Measurements from ENCODE around the gene TICAM1. TPM values are rescaled to one million over a fixed set of nuclear protein-coding genes. Genes with fewer than 3 reads are reported as not detected.

Gene TICAM1
- total RNA-seq: 2.7 and 3.0 TPM in 2 replicates

DNA sequence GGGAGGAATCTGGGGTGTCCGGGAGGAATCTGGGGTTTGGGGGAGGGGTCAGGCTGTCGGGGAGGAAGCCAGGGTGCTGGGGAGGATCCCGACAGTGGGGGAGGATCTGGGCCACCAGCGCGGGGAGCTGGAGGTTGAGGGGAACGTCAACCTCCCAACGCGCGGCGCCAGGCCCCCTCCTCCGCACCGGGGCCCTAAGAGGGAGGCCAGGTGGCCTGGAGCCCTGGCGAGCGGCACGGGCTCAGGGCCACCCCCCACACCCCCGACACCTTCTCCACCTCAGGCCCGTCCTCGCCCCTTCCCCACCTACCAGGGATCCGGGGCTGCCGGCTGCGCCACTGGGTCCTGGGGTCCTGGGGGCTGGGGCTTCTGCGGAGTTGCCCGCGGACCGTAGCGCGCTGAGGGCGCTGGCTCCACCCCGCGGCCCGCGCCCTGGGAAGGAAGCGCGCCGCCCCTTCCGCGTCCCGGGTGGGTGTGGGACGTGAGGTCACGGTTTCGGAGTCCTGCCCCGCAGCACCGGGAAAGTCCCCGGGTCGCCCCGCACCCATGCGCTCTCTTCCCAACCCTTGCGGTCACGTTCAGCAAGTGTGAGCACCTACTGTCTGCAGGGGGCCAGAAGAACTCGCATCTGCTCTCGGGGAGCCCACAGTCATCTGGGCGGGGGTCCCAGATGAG is at the start of gene TICAM1:
TICAM1 (minus strand) TSS at position 409 of the 675 bp plus-strand sequence. CDS start 13,335 bp downstream, outside the sequence.

DNA sequence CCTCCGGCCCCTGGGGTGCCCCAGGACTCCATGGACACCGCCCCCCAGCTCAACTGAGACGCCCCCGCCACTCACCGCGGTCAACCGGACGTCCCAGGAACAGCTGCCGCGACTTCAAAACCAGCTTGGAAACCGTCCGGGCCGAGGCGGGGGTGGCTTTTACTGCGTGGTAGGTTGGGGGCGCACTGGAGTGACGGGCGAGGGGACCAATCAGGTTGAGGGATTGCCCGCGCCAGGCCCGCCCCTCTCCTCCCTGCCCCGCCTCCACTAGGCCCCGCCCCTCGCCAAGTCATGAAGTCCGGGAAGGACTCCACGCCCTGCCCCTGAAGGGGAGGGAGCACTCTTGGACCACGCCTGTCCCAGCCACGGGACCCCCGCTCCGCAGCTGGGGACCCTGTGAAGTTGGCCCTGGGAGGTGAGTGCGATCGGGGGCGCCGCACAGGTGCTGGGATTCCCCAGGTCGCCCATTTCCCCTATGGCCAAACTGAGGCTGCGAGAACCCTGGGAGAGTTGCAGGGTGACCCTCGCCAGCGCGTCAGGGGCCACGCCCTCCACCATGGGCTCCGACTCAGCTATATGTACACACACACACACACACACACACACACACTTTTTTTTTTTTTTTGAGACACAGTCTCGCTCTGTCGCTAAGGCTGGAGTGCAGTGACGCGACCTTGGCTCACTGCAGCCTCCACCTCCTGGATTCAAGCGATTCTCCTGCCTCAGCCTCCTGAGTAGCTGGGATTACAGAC is 36.2 kb upstream of the TICAM1 start, which contains the start of gene PLIN3:
PLIN3 (minus strand) TSS at position 134 of the 752 bp plus-strand sequence. CDS start 6,273 bp downstream, outside the sequence.

DNA sequence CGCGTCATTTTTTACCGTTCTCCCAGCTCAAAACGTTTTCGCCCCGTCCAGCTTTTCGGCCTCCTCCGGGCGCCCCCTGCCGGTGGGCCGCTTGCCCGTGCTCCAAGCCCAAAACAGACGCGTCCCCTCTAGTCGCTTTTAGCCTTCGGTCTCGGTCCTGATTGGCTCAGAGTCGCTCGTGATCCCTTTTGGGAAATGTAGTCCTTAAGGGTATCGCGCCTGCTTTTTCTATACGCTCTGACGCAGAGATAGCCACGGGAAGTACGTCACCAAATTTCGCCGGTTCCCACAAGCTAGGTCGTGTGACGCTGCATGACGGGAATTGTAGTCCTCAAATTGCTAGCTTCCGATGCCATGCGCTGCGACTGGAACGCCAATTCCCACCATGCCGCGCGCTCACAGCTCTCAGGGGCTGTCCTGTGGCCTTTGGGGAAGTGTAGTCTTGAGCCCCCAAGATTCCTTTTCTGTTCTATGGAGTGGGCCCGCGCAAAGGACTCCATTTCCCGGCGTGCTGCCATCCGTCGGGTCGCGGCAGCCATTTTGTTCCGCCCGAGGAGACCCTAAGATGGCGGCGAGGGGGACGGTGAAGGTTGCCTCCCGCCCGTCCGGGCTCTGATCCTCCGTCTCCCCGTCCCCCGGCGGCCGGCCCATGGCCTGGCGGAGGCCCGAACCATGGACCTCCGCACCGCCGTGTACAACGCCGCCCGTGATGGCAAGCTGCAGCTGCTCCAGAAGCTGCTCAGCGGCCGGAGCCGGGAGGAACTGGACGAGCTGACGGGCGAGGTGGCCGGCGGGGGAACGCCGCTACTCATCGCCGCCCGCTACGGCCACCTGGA is 40.1 kb downstream of the TICAM1 start, which contains the start of gene FEM1A:
FEM1A (plus strand) TSS at position 552 of the 836 bp plus-strand sequence; CDS start at position 673, 121 bp downstream.

Other genes with a start within 250 kb of the TICAM1 start
- gene TNFAIP8L1, start 192.2 kb downstream of the TICAM1 start, total RNA-seq: 5.4 and 6.5 TPM in 2 replicates
- gene MYDGF, start 161.4 kb downstream of the TICAM1 start, total RNA-seq: 148 and 163 TPM in 2 replicates
- gene DPP9, start 107.9 kb downstream of the TICAM1 start, total RNA-seq: 70.6 and 71.8 TPM in 2 replicates
- gene FEM1A, start 40.0 kb downstream of the TICAM1 start, total RNA-seq: 10.0 and 10.9 TPM in 2 replicates
- 178 and 217 TPM in 2 replicates for gene PLIN3, start 36.0 kb upstream of the TICAM1 start, total RNA-seq
- not detected in 2 replicates for gene ARRDC5, start 71.2 kb upstream of the TICAM1 start, total RNA-seq
- gene UHRF1, start 77.8 kb upstream of the TICAM1 start, total RNA-seq: 98.0 and 99.6 TPM in 2 replicates
- gene KDM4B, start 137.4 kb upstream of the TICAM1 start, total RNA-seq: 9.2 and 9.6 TPM in 2 replicates

All from bronchus fibroblast of lung (primary cell).